Stimulated activated CD8-positive, alpha-beta memory T cell treated with anti-CD3 and anti-CD28 coated beads, Interleukin-7, amount 100 ng/mL, for 48 hours (primary cell): ENCODE data around the gene CD4.
"Not testable (repeated sequence)": the region's sequence is repeated elsewhere in the genome, so short reads cannot be mapped to it uniquely, and the experiment has no call there.

Experiments
- DNase-seq, 2 donors: peaks; one replicate each; pipeline ENCODE4 v3.0.0-alpha.2; 2020; ENCODE audit warnings: low read depth in 1 of 2; ENCODE audit errors: extremely low read depth in 1 of 2

The CD4 gene

DNA sequence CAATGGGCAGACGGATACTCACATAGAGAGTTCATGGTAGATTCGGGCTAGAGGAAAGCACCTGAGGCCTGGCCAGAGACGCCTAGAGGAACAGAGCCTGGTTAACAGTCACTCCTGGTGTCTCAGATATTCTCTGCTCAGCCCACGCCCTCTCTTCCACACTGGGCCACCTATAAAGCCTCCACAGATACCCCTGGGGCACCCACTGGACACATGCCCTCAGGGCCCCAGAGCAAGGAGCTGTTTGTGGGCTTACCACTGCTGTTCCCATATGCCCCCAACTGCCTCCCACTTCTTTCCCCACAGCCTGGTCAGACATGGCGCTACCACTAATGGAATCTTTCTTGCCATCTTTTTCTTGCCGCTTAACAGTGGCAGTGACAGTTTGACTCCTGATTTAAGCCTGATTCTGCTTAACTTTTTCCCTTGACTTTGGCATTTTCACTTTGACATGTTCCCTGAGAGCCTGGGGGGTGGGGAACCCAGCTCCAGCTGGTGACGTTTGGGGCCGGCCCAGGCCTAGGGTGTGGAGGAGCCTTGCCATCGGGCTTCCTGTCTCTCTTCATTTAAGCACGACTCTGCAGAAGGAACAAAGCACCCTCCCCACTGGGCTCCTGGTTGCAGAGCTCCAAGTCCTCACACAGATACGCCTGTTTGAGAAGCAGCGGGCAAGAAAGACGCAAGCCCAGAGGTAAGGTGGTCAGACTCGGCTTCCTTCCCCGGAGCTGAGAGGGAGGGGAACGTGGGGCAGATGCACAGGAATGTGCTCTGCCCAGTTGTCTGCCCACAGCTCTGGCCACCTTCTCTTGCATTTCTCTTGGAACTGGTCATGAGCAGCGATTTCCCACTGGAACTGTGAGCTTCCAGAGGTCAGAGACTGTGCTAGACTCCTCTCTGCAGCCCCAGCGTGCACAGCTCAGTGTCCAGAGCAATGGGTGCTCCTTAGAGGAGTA, at the start of gene CD4:
Gene CD4, plus strand, starts transcription at position 557 of the 953 bp plus-strand sequence. CDS start 10,611 bp downstream, outside the sequence.
- no peak for DNase-seq

DNA sequence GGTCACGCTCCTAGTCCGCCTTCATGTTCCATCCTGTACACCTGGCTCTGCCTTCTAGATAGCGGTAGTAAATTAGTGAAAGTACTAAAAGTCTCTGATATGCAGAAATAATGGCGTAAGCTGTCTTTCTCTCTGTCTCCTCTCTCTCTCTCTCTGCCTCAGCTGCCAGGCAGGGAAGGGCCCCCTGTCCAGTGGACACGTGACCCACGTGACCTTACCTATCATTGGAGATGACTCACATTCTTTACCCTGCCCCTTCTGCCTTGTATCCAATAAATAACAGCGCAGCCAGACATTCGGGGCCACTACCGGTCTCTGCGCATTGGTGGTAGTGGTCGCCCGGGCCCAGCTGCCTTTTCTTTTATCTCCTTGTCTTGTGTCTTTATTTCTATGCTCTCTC, 47.2 kb upstream of the CD4 start:
- DNase-seq, result not testable (repeated sequence)

DNA sequence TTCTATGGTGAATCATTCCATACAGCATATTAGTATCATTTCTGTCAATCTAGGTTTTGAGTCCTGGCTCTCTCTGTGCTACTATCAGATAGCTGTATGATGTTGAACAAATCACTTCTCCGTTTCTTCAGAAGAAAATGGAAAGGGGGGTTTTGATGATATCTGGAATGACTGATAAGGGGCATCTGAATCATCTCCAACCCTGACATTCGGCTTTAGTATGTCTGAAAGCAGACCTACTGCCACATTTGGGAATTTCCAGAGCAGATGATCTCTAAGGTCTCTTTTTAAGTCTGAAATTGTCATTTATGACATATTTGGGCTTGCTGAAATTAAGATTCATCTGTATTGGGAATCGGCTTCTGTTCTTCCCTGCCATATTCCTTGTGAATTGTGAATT, 46.5 kb upstream of the CD4 start:
- no peak for DNase-seq

DNA sequence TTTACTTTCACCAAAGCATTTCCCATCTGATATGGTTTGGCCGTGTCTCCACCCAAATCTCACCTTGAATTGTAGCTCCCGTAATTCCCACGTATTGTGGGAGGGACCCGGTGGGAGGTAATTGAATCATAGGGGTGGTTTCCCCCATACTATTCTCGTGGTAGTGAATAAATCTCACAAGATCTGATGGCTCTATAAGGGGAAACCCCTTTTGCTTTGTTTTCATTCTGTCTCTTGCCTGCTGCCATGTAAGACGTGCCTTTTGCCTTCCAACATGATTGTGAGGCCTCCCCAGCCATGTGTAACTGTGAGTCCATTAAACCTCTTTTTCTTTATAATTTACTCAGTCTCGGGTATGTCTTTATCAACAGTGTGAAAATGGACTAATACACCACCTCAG, 46.0 kb upstream of the CD4 start:
- DNase-seq, result not testable (repeated sequence)

DNA sequence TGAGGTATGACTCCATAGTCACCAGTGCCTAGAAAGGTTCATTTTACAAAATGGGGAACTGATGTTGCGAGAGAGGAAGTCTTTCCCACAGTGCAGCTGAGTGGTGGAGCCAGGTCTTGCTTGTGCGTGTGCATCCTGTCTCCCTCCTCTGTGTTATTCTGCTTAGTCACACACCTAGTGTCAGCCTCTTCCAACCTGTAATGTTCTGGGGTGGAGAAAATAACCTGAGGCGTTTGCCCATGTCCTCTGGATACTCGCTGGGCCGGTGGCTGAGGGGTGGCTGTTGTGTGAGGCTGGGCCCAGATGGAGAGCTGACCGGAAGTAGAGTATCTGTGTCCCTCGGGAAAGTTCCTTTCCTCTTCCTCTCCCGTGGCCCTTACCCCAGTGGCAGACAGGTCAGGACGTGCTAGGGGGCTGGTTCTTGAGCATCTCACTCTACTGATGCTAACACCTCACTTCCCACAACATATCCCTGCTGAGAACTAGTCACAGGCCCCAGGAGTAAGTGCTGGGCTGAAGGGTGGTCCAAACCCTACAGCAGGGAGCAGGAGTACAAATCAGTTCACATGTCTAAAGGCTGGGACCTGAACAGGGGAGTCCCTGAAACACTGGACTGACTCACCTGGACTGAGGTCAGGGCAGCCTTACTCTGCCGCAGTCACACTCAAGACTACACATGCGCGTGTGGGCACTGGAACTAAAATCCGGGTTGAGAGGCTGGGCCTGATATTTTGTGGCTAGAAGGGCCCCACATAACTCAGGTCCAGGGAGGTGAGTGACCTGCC, 43.4 kb upstream of the CD4 start:
- DNase-seq, result no peak

DNA sequence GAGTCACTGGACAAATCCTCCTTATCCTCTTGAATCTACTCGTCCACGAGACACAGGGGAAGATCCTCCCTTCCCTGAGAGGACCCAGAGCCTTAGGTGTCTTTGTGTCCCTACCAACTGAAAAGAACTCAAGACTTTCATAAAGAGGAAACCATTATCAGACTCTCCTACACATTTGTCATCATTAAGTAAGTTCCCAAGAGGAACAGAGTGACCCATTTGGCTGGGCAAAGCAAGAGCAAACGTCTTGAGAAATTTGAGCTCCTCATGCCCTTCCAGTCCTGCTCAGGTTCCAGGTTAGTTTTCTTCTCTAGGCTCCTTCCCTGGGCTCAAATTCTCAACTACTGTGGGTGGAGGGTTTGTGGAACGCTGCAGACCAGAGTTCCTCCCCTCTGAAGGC, 42.1 kb upstream of the CD4 start:
- no peak for DNase-seq

DNA sequence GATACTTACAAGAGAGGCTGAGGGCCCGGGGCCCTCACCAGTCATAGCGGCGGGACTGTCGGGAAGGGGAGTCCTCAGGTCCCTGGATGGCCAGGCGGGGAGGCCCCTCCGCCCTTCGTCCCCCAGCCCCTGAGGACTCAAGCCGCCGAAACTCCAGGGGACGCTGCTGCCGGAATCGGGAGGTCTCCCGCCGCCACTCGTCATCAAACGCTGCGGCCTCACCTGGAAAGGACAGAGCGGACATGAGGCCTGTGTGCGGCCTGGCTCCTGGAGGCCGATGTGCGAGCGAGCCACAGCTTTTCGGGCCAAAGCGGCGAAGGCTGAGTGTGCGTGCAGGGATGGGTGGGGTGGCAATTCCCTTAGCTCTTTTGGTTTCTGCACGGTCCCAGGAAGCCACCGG, 40.6 kb upstream of the CD4 start:
- no peak for DNase-seq

DNA sequence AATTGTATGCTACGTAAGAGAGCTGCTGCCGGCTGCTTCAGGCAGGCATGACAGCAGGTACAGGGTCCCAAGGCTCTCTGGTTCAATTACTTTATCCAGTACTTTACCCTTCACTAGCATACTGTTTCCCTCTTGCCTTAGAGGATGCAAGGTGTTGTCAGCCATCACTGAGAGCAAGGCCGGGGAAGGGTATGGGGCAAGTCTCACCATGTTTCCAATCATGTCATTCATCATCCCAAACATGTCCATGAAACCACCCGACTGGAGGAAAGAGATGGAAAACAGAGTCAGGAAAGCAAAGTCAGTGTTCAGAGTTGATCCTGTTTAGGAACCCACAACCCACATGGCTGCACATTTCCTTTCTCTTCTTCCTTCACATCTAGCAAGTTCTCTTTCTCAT, 38.8 kb upstream of the CD4 start:
- DNase-seq, result no peak

DNA sequence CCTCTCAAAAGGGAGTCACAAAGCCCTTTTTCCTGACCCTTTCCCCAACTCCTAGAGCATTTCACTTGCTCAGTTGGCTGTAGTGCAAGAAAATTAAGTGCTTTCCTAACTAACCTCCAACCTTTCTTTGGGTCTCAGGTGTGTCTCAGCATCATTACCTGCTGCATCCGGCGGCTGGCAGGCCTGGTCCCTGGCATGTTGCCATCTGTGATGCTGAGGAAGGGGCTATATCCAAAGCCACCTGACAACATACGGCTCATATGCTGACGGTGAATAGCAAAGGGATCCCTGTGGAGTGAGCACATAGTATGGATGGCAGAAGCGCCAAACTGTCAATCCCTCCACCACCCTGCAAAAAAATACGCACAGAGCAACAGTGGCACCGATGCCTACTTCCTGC, 37.6 kb upstream of the CD4 start:
- DNase-seq, result no peak

DNA sequence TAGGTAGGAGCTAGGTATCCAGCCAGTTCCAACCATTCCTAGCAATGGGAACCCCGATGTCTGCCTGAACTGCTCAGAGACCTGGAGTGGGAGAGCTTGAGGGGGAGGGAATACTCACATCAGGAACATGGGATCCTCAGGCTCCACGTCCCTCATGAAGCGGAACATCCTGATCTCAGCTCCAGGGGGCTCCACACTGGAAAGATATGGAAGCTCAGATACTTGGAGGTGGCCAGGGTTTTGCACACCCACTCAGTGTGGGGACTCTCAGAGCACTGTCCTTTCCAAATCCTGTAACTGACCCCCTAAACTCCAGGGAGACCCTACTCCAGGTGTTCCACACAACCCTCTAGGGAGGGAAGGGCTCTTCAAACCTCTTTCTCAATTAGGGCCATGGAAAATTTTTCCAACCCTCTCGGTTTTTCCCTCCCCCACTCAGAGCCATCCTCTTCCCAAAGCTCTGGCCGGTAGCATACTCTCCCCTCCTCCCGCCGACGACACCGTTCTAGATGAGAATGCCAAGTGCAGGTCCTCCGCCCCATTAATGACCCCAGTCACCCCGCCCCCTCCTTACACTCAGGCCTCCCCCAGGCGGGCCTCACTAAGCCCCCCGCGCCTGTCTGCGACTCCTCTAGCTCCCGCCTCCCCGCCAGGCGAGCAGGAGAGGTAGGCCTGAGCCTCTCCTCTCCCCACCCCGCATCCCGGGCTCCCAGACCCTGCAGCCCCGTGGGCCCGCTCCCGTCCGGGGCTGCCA, 37.0 kb upstream of the CD4 start:
- DNase-seq, result no peak

DNA sequence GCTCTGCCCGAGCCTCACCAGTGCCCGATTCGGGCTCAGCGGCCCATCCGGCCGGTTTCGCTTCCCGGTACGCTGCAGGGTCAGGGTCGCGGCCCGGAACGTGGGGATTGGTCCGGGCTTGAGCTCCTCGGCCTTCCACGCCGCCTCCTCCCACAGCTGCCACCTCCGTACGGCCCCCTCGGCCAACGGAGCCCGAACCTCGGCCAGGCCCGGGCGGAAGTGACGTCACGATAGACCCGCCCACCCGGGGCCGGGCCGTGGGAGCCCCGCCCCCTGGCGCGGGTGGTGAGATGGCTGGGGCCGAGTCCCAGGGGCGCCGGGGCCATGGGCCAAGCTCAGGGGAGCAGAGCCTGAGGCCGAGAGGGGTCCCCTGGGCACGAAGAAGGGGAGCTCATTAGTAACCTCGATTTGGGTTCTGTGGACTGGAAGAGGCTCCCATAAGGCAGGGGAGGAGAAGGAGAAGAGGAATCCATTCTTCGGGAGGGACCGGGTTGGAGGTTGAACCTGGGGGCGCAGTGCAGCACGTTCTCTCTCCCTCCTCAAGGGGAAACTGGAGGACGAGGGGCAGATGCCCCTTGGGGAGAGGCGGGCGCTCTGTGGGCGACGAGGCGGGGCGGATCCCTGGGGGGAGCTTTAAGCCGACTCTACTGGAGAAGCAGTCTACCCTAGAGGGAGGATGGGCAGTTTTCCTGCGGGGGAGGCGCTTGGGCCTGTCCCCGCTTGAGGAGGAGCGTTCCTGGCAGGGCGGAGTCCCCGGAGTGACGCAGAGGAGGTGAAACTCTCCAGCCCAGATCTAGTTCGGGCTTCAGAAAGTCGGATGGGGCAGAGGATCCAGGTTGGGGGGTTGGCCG, 36.2 kb upstream of the CD4 start, which contains the start of gene MLF2:
Gene MLF2, minus strand, starts transcription at position 221 of the 851 bp plus-strand sequence. CDS start 807 bp downstream, outside the sequence.
- peak; percentile 93 to 98 for DNase-seq

DNA sequence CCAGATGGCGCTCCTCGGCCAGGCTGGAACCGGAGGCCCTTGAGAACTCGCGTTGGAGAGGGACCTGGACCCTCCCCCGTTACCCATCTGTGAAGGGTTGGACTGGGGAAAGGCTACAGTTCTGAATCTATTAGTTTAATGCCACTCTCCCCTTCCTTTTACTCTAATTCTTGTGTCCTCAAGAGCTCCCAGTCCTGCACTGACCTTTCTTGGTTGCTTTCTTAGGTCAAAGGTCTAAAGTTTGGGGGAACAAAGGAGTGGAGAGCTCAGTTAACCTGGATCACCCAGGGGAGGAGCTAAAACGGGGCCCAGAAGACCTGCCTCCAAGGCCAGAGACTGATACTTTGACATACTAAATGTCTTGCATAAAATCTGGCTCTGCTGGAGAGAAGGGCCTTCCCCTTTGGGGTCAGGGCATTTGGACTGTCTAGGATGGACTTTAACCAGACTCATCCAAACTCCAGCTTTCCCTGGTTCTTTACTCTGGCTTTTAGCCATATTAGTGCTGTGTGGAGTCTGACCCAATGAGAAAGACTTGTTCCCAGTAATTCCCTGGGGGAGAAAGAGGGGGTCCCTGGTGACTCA, 35.5 kb upstream of the CD4 start:
- no peak for DNase-seq

DNA sequence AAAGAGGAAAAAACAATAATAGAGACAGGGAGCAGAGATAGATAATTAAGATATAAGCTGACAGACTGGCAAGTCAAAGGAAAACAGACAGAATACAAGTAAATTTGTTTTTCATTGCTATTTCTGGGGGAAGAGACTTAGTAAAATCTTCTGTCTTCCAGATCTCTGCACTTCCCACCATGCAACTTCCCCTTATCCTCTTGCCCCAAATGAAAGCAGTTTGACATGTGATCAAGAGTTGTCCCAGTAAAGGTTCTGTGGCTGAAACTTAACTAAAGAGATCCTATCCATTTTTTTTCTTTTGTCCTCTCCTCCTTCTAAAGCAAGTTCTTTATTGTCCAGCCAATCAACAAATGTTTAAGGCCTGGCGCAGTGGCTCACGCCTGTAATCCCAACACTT, 34.9 kb upstream of the CD4 start:
- DNase-seq, result no peak

DNA sequence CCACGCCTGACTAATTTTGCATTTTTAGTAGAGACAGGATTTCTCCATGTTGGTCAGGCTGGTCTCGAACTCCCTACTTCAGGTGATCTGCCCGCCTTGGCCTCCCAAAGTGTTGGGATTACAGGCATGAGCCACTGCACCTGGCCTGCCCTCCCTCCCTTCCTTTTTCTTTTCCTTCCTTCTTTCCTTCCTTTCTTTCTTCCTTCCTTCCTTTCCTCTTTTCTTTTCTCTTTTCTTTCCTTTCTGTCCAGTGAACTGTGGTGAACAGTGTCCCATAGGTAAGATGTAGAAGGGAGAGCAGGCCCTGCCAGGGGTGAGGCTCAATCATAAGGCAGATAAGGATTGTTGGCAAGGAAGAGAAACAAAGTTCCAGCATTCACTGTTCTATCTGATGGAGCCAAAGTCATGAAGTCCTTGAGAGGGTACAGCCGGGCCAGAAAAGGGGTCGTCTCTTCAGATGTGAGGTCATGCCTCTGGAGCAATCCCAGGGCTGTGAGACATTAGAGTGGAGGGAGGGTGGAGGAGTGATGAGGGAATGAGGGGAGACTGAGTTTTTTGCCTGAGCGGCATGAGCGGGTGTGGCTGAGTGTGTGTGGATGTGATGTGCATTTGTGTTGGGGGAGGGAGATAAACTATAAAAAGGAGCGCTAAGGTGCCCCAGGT, 32.2 kb upstream of the CD4 start:
- no peak for DNase-seq

DNA sequence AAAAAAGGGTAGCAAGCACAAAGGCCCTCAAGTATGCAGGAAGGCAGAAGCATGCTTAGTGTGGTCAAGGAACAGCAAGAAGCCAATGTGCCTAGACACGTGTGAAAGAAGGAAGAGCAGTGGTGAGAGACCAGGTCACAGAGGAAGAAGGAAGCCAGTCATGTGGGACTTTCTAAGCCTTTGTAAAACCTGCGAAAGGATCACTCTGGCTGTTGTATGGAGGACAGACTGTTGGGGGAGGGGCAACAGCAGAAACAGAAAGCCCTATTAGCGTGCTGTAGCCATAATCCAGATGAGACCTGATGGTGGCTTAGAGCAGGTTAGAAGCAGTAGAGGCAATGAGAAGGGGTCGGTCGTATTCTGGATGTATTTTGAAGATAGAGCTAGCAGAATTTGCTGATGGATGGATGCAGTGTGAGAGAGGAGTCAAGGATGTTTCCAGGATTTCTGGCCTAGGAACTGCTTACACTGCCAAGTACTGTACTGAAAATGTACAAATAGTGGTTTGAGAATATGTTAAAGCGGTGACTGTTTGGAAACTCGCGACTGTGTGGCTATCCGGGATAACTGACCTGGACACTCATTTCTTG, 30.7 kb upstream of the CD4 start:
- DNase-seq, result no peak

DNA sequence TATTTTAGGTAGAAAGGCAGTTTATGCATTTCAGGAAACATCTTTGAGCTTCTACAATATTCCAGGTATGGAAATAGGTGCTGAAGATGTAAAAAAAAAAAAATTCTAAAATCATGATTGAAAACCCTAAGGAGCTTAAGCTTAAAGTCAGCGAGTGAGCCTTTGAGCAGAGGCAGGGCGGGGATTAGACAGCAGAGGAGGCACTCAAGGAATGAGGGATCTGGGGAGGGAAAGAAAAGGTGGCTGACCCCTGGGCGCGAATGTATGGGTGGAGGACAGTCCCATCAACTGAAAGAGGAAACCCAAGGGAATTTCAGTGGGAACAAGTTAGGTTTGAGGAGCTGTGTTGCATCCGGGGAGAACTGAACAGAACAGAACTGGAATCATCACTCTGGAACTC, 29.6 kb upstream of the CD4 start:
- DNase-seq, result no peak

DNA sequence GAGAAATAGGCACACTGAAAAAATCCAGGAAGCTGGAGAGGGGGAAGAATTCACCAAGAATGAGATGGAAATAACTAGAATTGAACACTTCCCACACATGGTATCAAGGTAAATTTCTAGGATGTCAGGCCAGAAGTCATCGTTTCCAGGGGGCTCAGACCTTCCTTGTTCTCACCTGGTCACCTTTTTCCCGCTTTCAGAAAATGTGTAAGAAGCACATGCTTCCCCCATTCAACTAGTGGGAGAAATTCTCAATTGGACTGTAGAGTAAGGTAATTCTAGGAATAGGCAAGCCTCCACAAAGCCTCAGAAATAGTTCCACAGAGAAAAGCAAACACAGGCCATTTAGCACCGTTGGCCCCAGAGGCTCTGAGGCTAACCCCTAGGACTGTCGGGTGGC, 25.9 kb upstream of the CD4 start:
- no peak for DNase-seq

DNA sequence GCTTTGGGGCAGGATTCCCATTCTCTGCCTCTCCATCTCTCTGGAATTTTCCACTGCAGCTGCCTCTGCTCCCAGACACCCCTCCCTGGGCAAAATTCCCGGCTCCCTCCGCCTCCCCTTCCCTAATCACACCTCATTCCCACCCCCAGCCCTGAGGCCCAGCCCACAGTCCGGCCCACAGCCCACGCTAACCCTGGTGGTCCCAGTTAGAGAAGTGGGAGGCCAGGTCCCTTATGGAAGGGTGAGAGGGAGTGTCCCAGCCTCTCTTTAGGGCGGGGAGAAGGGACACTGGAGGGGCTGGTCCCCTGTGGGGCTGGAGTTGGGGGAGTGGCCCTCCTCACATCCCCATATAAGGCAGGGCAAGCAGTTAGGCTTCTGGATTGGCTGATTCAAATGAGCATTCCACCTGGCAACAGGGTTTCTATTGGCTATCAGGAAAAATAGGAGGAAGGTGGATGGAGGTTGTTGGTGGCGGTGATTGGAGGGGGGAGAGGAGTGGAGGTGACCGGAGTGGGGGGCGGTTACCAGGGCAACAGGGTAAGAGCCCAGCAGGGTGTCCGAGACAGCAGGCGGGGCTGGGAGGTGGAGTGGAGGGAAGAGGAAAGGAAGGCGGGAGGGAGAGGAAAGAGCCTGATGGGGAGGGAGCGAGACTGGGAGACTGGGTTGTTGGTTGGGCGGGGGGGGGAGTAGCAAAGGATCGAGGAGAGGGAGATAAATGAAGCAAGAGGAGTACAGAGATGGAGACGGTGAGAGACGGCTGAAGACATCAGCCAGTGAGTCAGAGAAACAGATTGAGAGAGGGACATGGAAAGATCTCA, 25.1 kb upstream of the CD4 start:
- DNase-seq, result peak in 1 of 2 donors; percentile 65
